ENCODE measurements around the gene HMX2. TPM values are rescaled to one million over a fixed set of nuclear protein-coding genes. Genes with fewer than 3 reads are reported as not detected.

HMX2 gene
- total and polyA plus RNA-seq, 2 of the 13 experiments (the other 11 are each of a cell fraction or from before 2014, with no cell fraction given): not detected

- TF ChIP-seq ZSCAN25 (CRISPR knock-in tag; IDR thresholded peaks at IDR 0.05): peak; percentile 34; the same call in 1 of the 2 replicates
- no peak for TF ChIP-seq ZNF619 (CRISPR knock-in tag; IDR thresholded peaks at IDR 0.05)
- TF ChIP-seq MBD4 (IDR thresholded peaks at IDR 0.05; ENCODE audit: borderline replicate concordance, low read length): no peak
- TF ChIP-seq HOXA9 (CRISPR knock-in tag; IDR thresholded peaks at IDR 0.05; ENCODE audit: borderline replicate concordance): no peak
- TF ChIP-seq PLSCR1 (CRISPR knock-in tag; IDR thresholded peaks at IDR 0.05; ENCODE audit: borderline replicate concordance): no peak
- peak; percentile 35; the same call in 1 of the 2 replicates for TF ChIP-seq KDM5B (CRISPR knock-in tag; IDR thresholded peaks at IDR 0.05; ENCODE audit: borderline replicate concordance)
- TF ChIP-seq RBFOX2 (IDR thresholded peaks at IDR 0.05; ENCODE audit: low read depth, low read length): no peak
- peak; percentile 33; the same call in 1 of the 2 replicates for TF ChIP-seq ZNF747 (CRISPR knock-in tag; IDR thresholded peaks at IDR 0.05; ENCODE audit: borderline replicate concordance)
- TF ChIP-seq ZNF546 (CRISPR knock-in tag; conservative IDR thresholded peaks at IDR 0.05): no peak
- TF ChIP-seq ATF4 (CRISPR knock-in tag; IDR thresholded peaks at IDR 0.05): 0 out of 4 replicates have a peak, but pooled peaks of 1 of the 2 experiments have one; percentile 25
- peak; percentile 45 for TF ChIP-seq RXRA (CRISPR knock-in tag; IDR thresholded peaks at IDR 0.05)
- peak; percentile 62; the same call in 1 of the 2 replicates for TF ChIP-seq ZNF878 (CRISPR knock-in tag; IDR thresholded peaks at IDR 0.05)
- TF ChIP-seq ZNF710 (CRISPR knock-in tag; IDR thresholded peaks at IDR 0.05; ENCODE audit: borderline replicate concordance): peak; percentile 41; the same call in 1 of the 2 replicates
- 0 out of 2 replicates have a peak, but pooled peaks have one; percentile 20 for TF ChIP-seq RELA (CRISPR knock-in tag; IDR thresholded peaks at IDR 0.05)
- peak; percentile 35; the same call in 1 of the 2 replicates for TF ChIP-seq ZBTB25 (CRISPR knock-in tag; IDR thresholded peaks at IDR 0.05)
- no peak for TF ChIP-seq HIVEP1 (CRISPR knock-in tag; IDR thresholded peaks at IDR 0.05)
- TF ChIP-seq ZSCAN29 (CRISPR knock-in tag; conservative IDR thresholded peaks at IDR 0.05): peak; percentile 70; the same call in 1 of the 2 replicates
- TF ChIP-seq BCL6 (CRISPR knock-in tag; IDR thresholded peaks at IDR 0.05): peak; percentile 97
- TF ChIP-seq ZNF629 (CRISPR knock-in tag; conservative IDR thresholded peaks at IDR 0.05): peak; percentile 27; the same call in 1 of the 2 replicates
- peak; percentile 28; the same call in 1 of the 2 replicates for TF ChIP-seq ZSCAN9 (CRISPR knock-in tag; IDR thresholded peaks at IDR 0.05; ENCODE audit: borderline replicate concordance)
- TF ChIP-seq KDM1A (CRISPR knock-in tag; IDR thresholded peaks at IDR 0.05): 0 out of 2 replicates have a peak, but pooled peaks have one; percentile 14
- TF ChIP-seq PRPF4 (IDR thresholded peaks at IDR 0.05; ENCODE audit: low read depth, low read length, poor library complexity, severe bottlenecking): no peak
- TF ChIP-seq TOPORS (CRISPR knock-in tag; IDR thresholded peaks at IDR 0.05): peak; percentile 71
- peak; percentile 35; the same call in 1 of the 2 replicates for TF ChIP-seq PPARG (CRISPR knock-in tag; conservative IDR thresholded peaks at IDR 0.05)
- 0 out of 2 replicates have a peak, but pooled peaks have one; percentile 47 for TF ChIP-seq SNAPC2 (CRISPR knock-in tag; IDR thresholded peaks at IDR 0.05)
- TF ChIP-seq ZFP36L2 (CRISPR knock-in tag; IDR thresholded peaks at IDR 0.05): no peak
Measured at GRCh38 chr10:123139521-123140163, 8.3 kb upstream of the HMX2 start (continued).

Measured in HepG2 (cell line).